IPS DF 6.9 (cell line): ENCODE data around the gene TADA2A.

Source experiments
- DNase-seq: peaks from one replicate; pipeline ENCODE4 v3.0.0-alpha.2; 2013; ENCODE audit warnings: low read depth, low spot score
- H3K27ac ChIP-seq: one replicate; pipeline ENCODE4 v1.5.1; 2013; ENCODE audit warnings: low read length, control low read depth
- H3K27me3 ChIP-seq: 2 replicates; pipeline ENCODE4 v1.6.1; 2013; ENCODE audit warnings: mild to moderate bottlenecking, low read length; ENCODE audit not compliant: control insufficient read depth, insufficient read depth
- H3K36me3 ChIP-seq: 2 replicates; pipeline ENCODE4 v1.6.1; 2013; ENCODE audit warnings: low read length; ENCODE audit not compliant: control insufficient read depth, insufficient read depth
- H3K4me1 ChIP-seq: 2 replicates; pipeline ENCODE4 v1.6.1; 2013; ENCODE audit warnings: low read length; ENCODE audit not compliant: control insufficient read depth, insufficient read depth
- H3K4me3 ChIP-seq: 2 replicates; pipeline ENCODE4 v1.5.1; 2013; ENCODE audit warnings: mild to moderate bottlenecking, low read length
- H3K9me3 ChIP-seq: 2 replicates; pipeline ENCODE4 v1.6.1; 2013; ENCODE audit warnings: low read length, inconsistent platforms; ENCODE audit not compliant: control insufficient read depth, insufficient read depth
- WGBS: extraction: QIAGEN DNeasy Blood & Tissue Kit; methylation state at CpG from one replicate; pipeline ENCODE4 v1.1.7; 2013; ENCODE audit warnings: mixed read lengths, missing lambda C conversion rate; ENCODE audit not compliant: insufficient read length, insufficient coverage; 5-methylcytosine and 5-hydroxymethylcytosine counted together

Gene TADA2A

GRCh38 chr17:37375706-37376105 is 31.0 kb upstream of the TADA2A start, which contains the start of gene C17orf78:
Gene C17orf78 (plus strand): TSS chr17:37375985. CDS start chr17:37376093, 108 bp downstream.
- Histone ChIP-seq H3K9me3 (no peaks in the 10 kb centered on the region), H3K4me1 (no peaks in the 10 kb centered on the region), H3K27ac (no peak within 1 kb of the TSS), H3K27me3 (no peaks in the 10 kb centered on the region), H3K36me3 (no peaks in the 10 kb centered on the region), H3K4me3 (no peak within 1 kb of the TSS)
- DNase-seq = no peak
- no CpG with 5 or more reads among the region's 7 CpGs for WGBS

GRCh38 chr17:37382056-37382455 is 24.6 kb upstream of the TADA2A start:
- DNase-seq = no peak
- Histone ChIP-seq H3K27ac (no peak overlapping the region), H3K27me3 (no peaks in the 10 kb centered on the region), H3K4me1 (no peaks in the 10 kb centered on the region), H3K9me3 (no peaks in the 10 kb centered on the region), H3K36me3 (no peaks in the 10 kb centered on the region), H3K4me3 (no peak overlapping the region)
- WGBS = no CpG with 5 or more reads among the region's 1 CpG

- H3K27ac ChIP-seq = no peak overlapping the region
- no peak overlapping the region for H3K4me3 ChIP-seq
- DNase-seq = no peak
- H3K27me3 ChIP-seq = no peaks in the 10 kb centered on the region
- H3K36me3 ChIP-seq = no peaks in the 10 kb centered on the region
- H3K4me1 ChIP-seq = no peaks in the 10 kb centered on the region
- no CpG with 5 or more reads among the region's 3 CpGs for WGBS
- H3K9me3 ChIP-seq = no peaks in the 10 kb centered on the region
These were observed 22.0 kb upstream of the TADA2A start for GRCh38 chr17:37384560-37385149.

GRCh38 chr17:37385474-37385990 is 21.2 kb upstream of the TADA2A start:
- no peaks in the 10 kb centered on the region for H3K4me1 ChIP-seq
- DNase-seq = no peak
- no peaks in the 10 kb centered on the region for H3K27me3 ChIP-seq
- H3K36me3 ChIP-seq = no peaks in the 10 kb centered on the region
- H3K27ac ChIP-seq = no peak overlapping the region
- no peak overlapping the region for H3K4me3 ChIP-seq
- H3K9me3 ChIP-seq = no peaks in the 10 kb centered on the region

- WGBS = no CpG with 5 or more reads among the region's 5 CpGs
- no peak for DNase-seq
These were observed 20.2 kb upstream of the TADA2A start for GRCh38 chr17:37386462-37386861.

GRCh38 chr17:37388266-37388665 is 18.4 kb upstream of the TADA2A start:
- no peak for DNase-seq
- H3K27ac ChIP-seq = no peak overlapping the region
- WGBS = no CpG with 5 or more reads among the region's 3 CpGs
- no peaks in the 10 kb centered on the region for H3K4me1 ChIP-seq
- H3K9me3 ChIP-seq = no peaks in the 10 kb centered on the region
- no peaks in the 10 kb centered on the region for H3K36me3 ChIP-seq
- no peaks in the 10 kb centered on the region for H3K27me3 ChIP-seq
- no peak overlapping the region for H3K4me3 ChIP-seq

More at GRCh38 chr17:37386462-37386861, 20.2 kb upstream of the TADA2A start:
- no peaks in the 10 kb centered on the region for H3K36me3 ChIP-seq
- no peaks in the 10 kb centered on the region for H3K9me3 ChIP-seq
- H3K4me1 ChIP-seq = no peaks in the 10 kb centered on the region
- no peaks in the 10 kb centered on the region for H3K27me3 ChIP-seq
- no peak overlapping the region for H3K4me3 ChIP-seq
- H3K27ac ChIP-seq = no peak overlapping the region

GRCh38 chr17:37389160-37389559 is 17.5 kb upstream of the TADA2A start:
- no peak overlapping the region for H3K4me3 ChIP-seq
- WGBS = no CpG with 5 or more reads among the region's 4 CpGs
- H3K27me3 ChIP-seq = no peaks in the 10 kb centered on the region
- H3K9me3 ChIP-seq = no peaks in the 10 kb centered on the region
- DNase-seq = no peak
- no peaks in the 10 kb centered on the region for H3K4me1 ChIP-seq
- no peak overlapping the region for H3K27ac ChIP-seq
- no peaks in the 10 kb centered on the region for H3K36me3 ChIP-seq

GRCh38 chr17:37391146-37391545 is 15.5 kb upstream of the TADA2A start:
- Histone ChIP-seq H3K27me3 (no peaks in the 10 kb centered on the region), H3K9me3 (no peaks in the 10 kb centered on the region), H3K36me3 (no peaks in the 10 kb centered on the region), H3K4me3 (no peak overlapping the region), H3K4me1 (no peaks in the 10 kb centered on the region), H3K27ac (no peak overlapping the region)
- no CpG with 5 or more reads among the region's 6 CpGs for WGBS
- DNase-seq = no peak

GRCh38 chr17:37392024-37392590 is 14.6 kb upstream of the TADA2A start:
- Histone ChIP-seq H3K27ac (no peak overlapping the region), H3K4me3 (no peak overlapping the region), H3K9me3 (no peaks in the 10 kb centered on the region), H3K36me3 (no peaks in the 10 kb centered on the region), H3K4me1 (no peaks in the 10 kb centered on the region), H3K27me3 (no peaks in the 10 kb centered on the region)
- no CpG with 5 or more reads among the region's 3 CpGs for WGBS
- DNase-seq = no peak

- no peaks in the 10 kb centered on the region for H3K36me3 ChIP-seq
- H3K4me3 ChIP-seq = no peak overlapping the region
- no CpG with 5 or more reads among the region's 7 CpGs for WGBS
- no peaks in the 10 kb centered on the region for H3K27me3 ChIP-seq
- no peaks in the 10 kb centered on the region for H3K4me1 ChIP-seq
- H3K27ac ChIP-seq = no peak overlapping the region
- no peak for DNase-seq
- H3K9me3 ChIP-seq = no peaks in the 10 kb centered on the region
These were observed 13.3 kb upstream of the TADA2A start for GRCh38 chr17:37393352-37393751.

- Histone ChIP-seq H3K4me3 (no peak overlapping the region), H3K4me1 (no peaks in the 10 kb centered on the region), H3K36me3 (no peaks in the 10 kb centered on the region), H3K9me3 (no peaks in the 10 kb centered on the region), H3K27ac (no peak overlapping the region), H3K27me3 (no peaks in the 10 kb centered on the region)
- WGBS = no CpG with 5 or more reads among the region's 5 CpGs
- DNase-seq = no peak
These were observed 7.4 kb upstream of the TADA2A start for GRCh38 chr17:37399265-37399803.
